Measurements from ENCODE around the gene ARHGAP19. TPM values are rescaled to one million over a fixed set of nuclear protein-coding genes. Genes with fewer than 3 reads are reported as not detected.

ARHGAP19 gene
- total and polyA plus RNA-seq, 2 donors from 2014 or later = 5.3 to 10.6 TPM

- Histone ChIP-seq H3K9ac (ENCODE audit: low read length in 3 of 3) (no peak overlapping the region), H3K27ac (ENCODE audit: low read depth in 2 of 2, low read length in 2 of 2) (no peak overlapping the region), H3K9me3 (ENCODE audit: control insufficient read depth in 2 of 3, insufficient read depth in 1 of 3, low read length in 3 of 3) (no peaks in the 10 kb centered on the region), H3K27me3 (ENCODE audit: control insufficient read depth, insufficient read depth, low read length) (no peaks in the 10 kb centered on the region), H3K4me1 (ENCODE audit: control insufficient read depth in 2 of 3, insufficient read depth in 2 of 3, low read depth in 1 of 3, low read length in 3 of 3) (no peaks in the 10 kb centered on the region), H3K4me3 (ENCODE audit: low read length in 3 of 3) (no peak overlapping the region), H3K36me3 (ENCODE audit: control insufficient read depth in 2 of 3, insufficient read depth in 3 of 3, low read length in 3 of 3) (no peaks in the 10 kb centered on the region)
- TF ChIP-seq CTCF (IDR thresholded peaks at IDR 0.05; ENCODE audit: borderline replicate concordance, extremely low read depth, insufficient read depth) = no peak
- DNase-seq = peak in 3 of 5 donors; percentile 68 to 79 (median 69)
- FAIRE-seq = no peak
- intact Hi-C loops (cut with DNase I) = no loop called here
Measured at GRCh38 chr10:97222326-97222961, 70.0 kb downstream of the ARHGAP19 start.

- FAIRE-seq (no peak), DNase-seq (no peak)
- no peak for TF ChIP-seq CTCF (IDR thresholded peaks at IDR 0.05; ENCODE audit: borderline replicate concordance, extremely low read depth, insufficient read depth)
Measured at GRCh38 chr10:97220355-97220754, 72.1 kb downstream of the ARHGAP19 start.

GRCh38 chr10:97217299-97217698, 75.1 kb downstream of the ARHGAP19 start:
- Histone ChIP-seq H3K36me3 (ENCODE audit: control insufficient read depth in 2 of 3, insufficient read depth in 3 of 3, low read length in 3 of 3) (no peaks in the 10 kb centered on the region), H3K4me1 (ENCODE audit: control insufficient read depth in 2 of 3, insufficient read depth in 2 of 3, low read depth in 1 of 3, low read length in 3 of 3) (no peaks in the 10 kb centered on the region), H3K27ac (ENCODE audit: low read depth in 2 of 2, low read length in 2 of 2) (no peak overlapping the region), H3K4me3 (ENCODE audit: low read length in 3 of 3) (no peak overlapping the region), H3K9ac (ENCODE audit: low read length in 3 of 3) (no peak overlapping the region), H3K27me3 (ENCODE audit: control insufficient read depth, insufficient read depth, low read length) (no peaks in the 10 kb centered on the region), H3K9me3 (ENCODE audit: control insufficient read depth in 2 of 3, insufficient read depth in 1 of 3, low read length in 3 of 3) (no peaks in the 10 kb centered on the region)
- intact Hi-C loops (cut with DNase I) = no loop called here
- no peak for FAIRE-seq
- DNase-seq = no peak
- TF ChIP-seq CTCF (IDR thresholded peaks at IDR 0.05; ENCODE audit: borderline replicate concordance, extremely low read depth, insufficient read depth) = no peak

More at GRCh38 chr10:97220355-97220754, 72.1 kb downstream of the ARHGAP19 start:
- Histone ChIP-seq H3K4me1 (ENCODE audit: control insufficient read depth in 2 of 3, insufficient read depth in 2 of 3, low read depth in 1 of 3, low read length in 3 of 3) (no peaks in the 10 kb centered on the region), H3K36me3 (ENCODE audit: control insufficient read depth in 2 of 3, insufficient read depth in 3 of 3, low read length in 3 of 3) (no peaks in the 10 kb centered on the region), H3K27me3 (ENCODE audit: control insufficient read depth, insufficient read depth, low read length) (no peaks in the 10 kb centered on the region), H3K9ac (ENCODE audit: low read length in 3 of 3) (no peak overlapping the region), H3K9me3 (ENCODE audit: control insufficient read depth in 2 of 3, insufficient read depth in 1 of 3, low read length in 3 of 3) (no peaks in the 10 kb centered on the region), H3K27ac (ENCODE audit: low read depth in 2 of 2, low read length in 2 of 2) (no peak overlapping the region), H3K4me3 (ENCODE audit: low read length in 3 of 3) (no peak overlapping the region)
- intact Hi-C loops (cut with DNase I) = no loop called here
